ENCODE measurements around the gene AP4B1.
"Not testable (repeated sequence)": the region's sequence is repeated elsewhere in the genome, so short reads cannot be mapped to it uniquely, and the experiment has no call there.

AP4B1 gene

DNA sequence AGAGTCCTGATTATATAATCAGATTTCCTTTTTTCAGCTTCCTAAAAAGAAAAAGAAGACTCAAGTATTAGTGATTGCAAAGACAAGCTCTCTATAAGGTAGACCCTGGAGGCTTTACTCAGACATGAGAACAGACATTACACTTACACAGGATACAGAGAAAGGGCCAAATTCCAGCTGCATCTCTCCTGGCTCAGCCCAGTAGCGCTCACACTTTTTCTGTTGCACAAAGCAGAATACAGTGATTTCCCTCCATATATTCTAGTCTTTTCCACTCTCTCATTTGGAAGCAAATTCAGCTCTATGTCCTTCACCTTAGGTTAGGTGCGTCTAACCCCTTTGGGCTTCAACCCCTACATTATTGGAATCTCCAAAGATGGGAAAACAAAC is 48.2 kb downstream of the AP4B1 start:
- Histone ChIP-seq H3K27ac (ENCODE audit: insufficient read depth in 1 of 2, low read depth in 1 of 2, low read length in 2 of 2, poor library complexity in 1 of 2, severe bottlenecking in 2 of 2) (no peak overlapping the region), H3K27me3 (replicated peaks in 2 of 5; ENCODE audit: control insufficient read depth in 4 of 5, insufficient read depth in 5 of 5, low read length in 4 of 5) (no peaks in the 10 kb centered on the region), H3K36me3 (ENCODE audit: control insufficient read depth in 4 of 4, insufficient read depth in 4 of 4, low read length in 3 of 4) (peaks cover 5 to 32% (median 10%) of the 10 kb centered on the region in 4 experiments), H3K4me3 (ENCODE audit: control insufficient read depth in 1 of 7, extremely low read depth in 1 of 7, insufficient read depth in 4 of 7, low read depth in 2 of 7, low read length in 6 of 7) (no peak overlapping the region), H3K9me3 (ENCODE audit: control extremely low read depth in 1 of 5, control insufficient read depth in 4 of 5, insufficient read depth in 2 of 5, low read depth in 1 of 5, low read length in 4 of 5) (no peaks in the 10 kb centered on the region), H3K4me1 (ENCODE audit: control extremely low read depth in 1 of 4, control insufficient read depth in 4 of 4, insufficient read depth in 4 of 4, low read length in 3 of 4) (peaks cover 18 to 39% (median 29%) of the 10 kb centered on the region in 4 experiments)
- CTCF ChIA-PET, result interaction anchor here (0.9 to 2.3 kb wide), 10 partner anchors 10 to 93 kb away, joined by 3 to 8 read pairs (median 4); no protein-coding TSS in a partner anchor
- POLR2A ChIA-PET, result no interaction called here
- DNase-seq, result no peak
- 100% methylated on average over 1 of the region's 2 CpGs for WGBS (ENCODE audit: insufficient coverage)

DNA sequence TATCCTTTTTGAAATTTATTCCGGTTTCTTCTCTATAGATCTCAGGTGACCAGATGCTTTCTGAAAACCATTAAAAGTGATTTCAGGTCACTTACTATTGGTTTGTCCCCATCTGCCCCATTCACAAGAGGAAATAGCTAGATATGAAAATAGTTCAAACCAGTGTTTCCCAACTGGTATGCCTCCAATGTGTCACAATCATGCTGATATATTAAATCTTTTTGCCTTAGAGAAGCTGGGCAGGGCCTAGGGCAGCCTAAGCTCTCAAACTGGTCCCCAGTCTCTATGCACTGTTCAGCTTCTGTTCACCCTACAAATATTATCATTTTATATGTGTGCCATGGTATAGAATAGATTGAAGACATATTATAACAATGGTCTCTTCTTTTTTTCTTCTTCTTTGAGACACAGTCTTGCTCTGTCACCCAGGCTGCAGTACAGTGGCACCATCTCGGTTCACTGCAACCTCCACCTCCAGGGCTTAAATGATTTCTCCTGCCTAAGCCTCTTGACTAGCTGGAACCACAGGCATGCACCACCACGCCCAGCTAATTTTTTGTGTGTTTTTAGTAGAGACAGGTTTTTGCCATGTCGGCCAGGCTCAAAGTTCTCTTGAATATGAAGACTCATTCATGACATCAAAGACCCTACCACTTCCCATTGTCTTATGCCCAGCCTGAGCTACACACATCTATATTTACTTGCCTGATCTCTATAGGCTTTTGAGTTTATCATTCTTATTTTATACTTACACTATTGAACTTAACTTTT is 48.8 kb downstream of the AP4B1 start:
- no peak overlapping the region for H3K27ac ChIP-seq (ENCODE audit: insufficient read depth in 1 of 2, low read depth in 1 of 2, low read length in 2 of 2, poor library complexity in 1 of 2, severe bottlenecking in 2 of 2)
- peaks cover 5 to 32% (median 10%) of the 10 kb centered on the region in 4 experiments for H3K36me3 ChIP-seq (ENCODE audit: control insufficient read depth in 4 of 4, insufficient read depth in 4 of 4, low read length in 3 of 4)
- peaks cover 18 to 35% (median 28%) of the 10 kb centered on the region in 4 experiments for H3K4me1 ChIP-seq (ENCODE audit: control extremely low read depth in 1 of 4, control insufficient read depth in 4 of 4, insufficient read depth in 4 of 4, low read length in 3 of 4)
- no peak overlapping the region for H3K4me3 ChIP-seq (ENCODE audit: control insufficient read depth in 1 of 7, extremely low read depth in 1 of 7, insufficient read depth in 4 of 7, low read depth in 2 of 7, low read length in 6 of 7)
- H3K27me3 ChIP-seq (replicated peaks in 2 of 5; ENCODE audit: control insufficient read depth in 4 of 5, insufficient read depth in 5 of 5, low read length in 4 of 5), result no peaks in the 10 kb centered on the region
- WGBS (ENCODE audit: insufficient coverage), result 100% methylated on average over 4 of the region's 4 CpGs
- no peak for DNase-seq
- CTCF ChIA-PET, result interaction anchor here (0.9 to 2.3 kb wide), 11 partner anchors 10 to 93 kb away, joined by 3 to 8 read pairs (median 4); no protein-coding TSS in a partner anchor
- H3K9me3 ChIP-seq (ENCODE audit: control extremely low read depth in 1 of 5, control insufficient read depth in 4 of 5, insufficient read depth in 2 of 5, low read depth in 1 of 5, low read length in 4 of 5), result no peaks in the 10 kb centered on the region
- POLR2A ChIA-PET, result no interaction called here

DNA sequence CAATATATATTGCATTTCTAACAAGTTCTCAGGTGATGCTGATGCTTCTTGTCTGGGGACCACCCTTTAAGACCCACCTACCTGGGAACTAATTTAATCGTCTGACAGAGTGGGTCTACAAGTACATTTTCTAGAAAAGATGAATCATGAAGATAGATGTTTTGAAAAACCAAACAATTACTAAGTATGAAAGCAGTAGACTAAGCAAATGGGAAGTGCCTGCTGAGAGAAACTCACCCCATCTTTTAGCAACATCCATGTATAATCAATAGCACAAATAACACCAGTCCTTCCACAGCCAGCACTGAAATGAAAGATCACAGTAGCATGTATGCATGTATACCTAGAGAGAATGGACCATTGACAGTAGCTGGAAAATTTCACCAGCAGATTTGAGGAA is 50.4 kb downstream of the AP4B1 start:
- Histone ChIP-seq H3K4me3 (ENCODE audit: control insufficient read depth in 1 of 7, extremely low read depth in 1 of 7, insufficient read depth in 4 of 7, low read depth in 2 of 7, low read length in 6 of 7) (no peak overlapping the region), H3K27me3 (replicated peaks in 2 of 5; ENCODE audit: control insufficient read depth in 4 of 5, insufficient read depth in 5 of 5, low read length in 4 of 5) (no peaks in the 10 kb centered on the region), H3K9me3 (ENCODE audit: control extremely low read depth in 1 of 5, control insufficient read depth in 4 of 5, insufficient read depth in 2 of 5, low read depth in 1 of 5, low read length in 4 of 5) (no peaks in the 10 kb centered on the region), H3K4me1 (ENCODE audit: control extremely low read depth in 1 of 4, control insufficient read depth in 4 of 4, insufficient read depth in 4 of 4, low read length in 3 of 4) (peaks cover 12 to 20% (median 17%) of the 10 kb centered on the region in 4 experiments), H3K27ac (ENCODE audit: insufficient read depth in 1 of 2, low read depth in 1 of 2, low read length in 2 of 2, poor library complexity in 1 of 2, severe bottlenecking in 2 of 2) (no peak overlapping the region), H3K36me3 (ENCODE audit: control insufficient read depth in 4 of 4, insufficient read depth in 4 of 4, low read length in 3 of 4) (peaks cover 5 to 32% (median 10%) of the 10 kb centered on the region in 4 experiments)
- no peak for DNase-seq
- no CpG with 5 or more reads among the region's 1 CpG for WGBS (ENCODE audit: insufficient coverage)
- POLR2A ChIA-PET, result no interaction called here
- CTCF ChIA-PET, result no interaction called here

DNA sequence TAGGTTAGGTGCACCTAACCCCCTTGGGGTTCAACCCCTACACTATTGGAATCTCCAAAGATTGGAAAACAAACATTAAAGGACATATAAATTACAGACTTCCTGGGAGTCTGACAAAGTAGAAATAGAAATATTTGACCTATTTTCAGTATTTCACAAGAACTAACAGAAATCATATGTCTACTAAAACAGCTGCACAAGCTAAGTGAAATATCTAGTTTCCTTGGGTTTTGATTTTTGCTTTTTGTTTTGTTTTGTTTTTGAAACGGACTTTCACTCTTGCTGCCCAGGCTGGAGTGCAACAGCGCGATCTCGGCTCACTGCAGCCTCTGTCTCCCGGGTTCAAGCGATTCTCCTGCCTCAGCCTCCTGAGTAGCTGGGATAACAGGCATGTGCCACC is 51.9 kb downstream of the AP4B1 start:
- H3K36me3 ChIP-seq (ENCODE audit: control insufficient read depth in 4 of 4, insufficient read depth in 4 of 4, low read length in 3 of 4), result peaks cover 5 to 37% (median 10%) of the 10 kb centered on the region in 4 experiments
- 91% methylated on average over 6 of the region's 6 CpGs for WGBS (ENCODE audit: insufficient coverage)
- H3K4me1 ChIP-seq (ENCODE audit: control extremely low read depth in 1 of 4, control insufficient read depth in 4 of 4, insufficient read depth in 4 of 4, low read length in 3 of 4); H3K27me3 ChIP-seq (replicated peaks in 2 of 5; ENCODE audit: control insufficient read depth in 4 of 5, insufficient read depth in 5 of 5, low read length in 4 of 5); H3K4me3 ChIP-seq (ENCODE audit: control insufficient read depth in 1 of 7, extremely low read depth in 1 of 7, insufficient read depth in 4 of 7, low read depth in 2 of 7, low read length in 6 of 7); POLR2A ChIA-PET; DNase-seq; H3K27ac ChIP-seq (ENCODE audit: insufficient read depth in 1 of 2, low read depth in 1 of 2, low read length in 2 of 2, poor library complexity in 1 of 2, severe bottlenecking in 2 of 2); CTCF ChIA-PET; H3K9me3 ChIP-seq (ENCODE audit: control extremely low read depth in 1 of 5, control insufficient read depth in 4 of 5, insufficient read depth in 2 of 5, low read depth in 1 of 5, low read length in 4 of 5): not testable (repeated sequence)

DNA sequence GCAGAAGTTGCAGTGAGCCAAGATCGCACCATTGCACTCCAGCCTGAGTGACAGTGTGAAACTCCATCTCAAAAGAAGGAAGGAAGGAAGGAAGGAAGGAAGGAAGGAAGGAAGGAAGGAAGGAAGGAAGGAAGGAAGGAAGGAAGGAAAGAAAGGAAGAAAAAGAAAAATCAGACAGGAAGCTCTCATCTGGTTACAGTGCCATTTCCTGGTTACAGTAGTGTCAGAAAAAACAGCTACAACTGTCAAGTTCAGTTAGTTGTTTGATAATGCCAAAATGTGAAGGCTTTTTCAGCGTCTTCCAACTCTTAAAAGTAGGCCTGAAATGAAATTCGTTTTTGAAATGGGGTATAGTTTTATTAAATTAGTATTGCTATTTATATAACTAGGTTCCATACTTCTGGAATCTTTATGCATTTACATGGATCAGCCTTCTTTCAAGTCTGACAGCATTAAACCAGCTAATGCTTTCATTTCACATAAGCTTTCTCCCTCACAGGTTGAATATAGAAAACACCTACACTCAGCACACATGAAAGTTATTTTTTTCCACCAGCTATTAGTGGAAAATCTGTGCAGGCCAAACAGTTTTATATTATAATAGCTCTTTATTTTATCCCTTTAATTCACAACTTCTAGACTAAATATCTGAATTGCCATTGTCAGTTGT is 54.3 kb downstream of the AP4B1 start:
- ChIA-PET CTCF (interaction anchor here (0.7 to 1.3 kb wide), 7 partner anchors 10 to 122 kb away, joined by 3 to 6 read pairs (median 4); partner anchors contain the start of gene AP4B1), POLR2A (interaction anchor here (0.7 kb wide), 1 partner anchor 8 kb away, joined by 3 read pairs; no protein-coding TSS in a partner anchor)
- no peak for DNase-seq
- H3K4me3 ChIP-seq (ENCODE audit: control insufficient read depth in 1 of 7, extremely low read depth in 1 of 7, insufficient read depth in 4 of 7, low read depth in 2 of 7, low read length in 6 of 7), result no peak overlapping the region
- no peak overlapping the region for H3K27ac ChIP-seq (ENCODE audit: insufficient read depth in 1 of 2, low read depth in 1 of 2, low read length in 2 of 2, poor library complexity in 1 of 2, severe bottlenecking in 2 of 2)
- H3K4me1 ChIP-seq (ENCODE audit: control extremely low read depth in 1 of 4, control insufficient read depth in 4 of 4, insufficient read depth in 4 of 4, low read length in 3 of 4), result no peaks in the 10 kb centered on the region
- no CpG with 5 or more reads among the region's 3 CpGs for WGBS (ENCODE audit: insufficient coverage)
- peaks cover 0 to 3% (median 0%) of the 10 kb centered on the region in 5 experiments for H3K9me3 ChIP-seq (ENCODE audit: control extremely low read depth in 1 of 5, control insufficient read depth in 4 of 5, insufficient read depth in 2 of 5, low read depth in 1 of 5, low read length in 4 of 5)
- no peaks in the 10 kb centered on the region for H3K27me3 ChIP-seq (replicated peaks in 2 of 5; ENCODE audit: control insufficient read depth in 4 of 5, insufficient read depth in 5 of 5, low read length in 4 of 5)
- peaks cover 2 to 26% (median 16%) of the 10 kb centered on the region in 4 experiments for H3K36me3 ChIP-seq (ENCODE audit: control insufficient read depth in 4 of 4, insufficient read depth in 4 of 4, low read length in 3 of 4)

DNA sequence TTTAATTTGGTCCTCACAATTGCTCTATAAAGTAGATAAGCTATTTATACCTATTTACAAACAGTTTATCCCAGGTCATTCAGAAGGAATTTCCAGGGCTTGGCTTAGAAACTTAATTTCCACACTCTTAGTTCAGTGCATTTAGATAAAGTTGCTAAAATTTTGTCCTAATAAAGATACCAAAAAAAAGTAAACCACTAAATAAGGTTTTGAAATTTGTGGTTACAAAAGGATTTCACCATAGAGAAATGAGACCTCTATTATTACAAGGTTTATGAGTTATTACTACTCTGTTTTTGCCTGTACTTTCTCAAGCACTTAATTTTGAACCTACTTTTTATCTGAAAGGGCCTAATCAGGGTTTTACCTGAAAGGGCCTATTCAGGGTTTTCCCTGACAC is 55.5 kb downstream of the AP4B1 start:
- peaks cover 2 to 15% (median 10%) of the 10 kb centered on the region in 4 experiments for H3K36me3 ChIP-seq (ENCODE audit: control insufficient read depth in 4 of 4, insufficient read depth in 4 of 4, low read length in 3 of 4)
- no peaks in the 10 kb centered on the region for H3K4me1 ChIP-seq (ENCODE audit: control extremely low read depth in 1 of 4, control insufficient read depth in 4 of 4, insufficient read depth in 4 of 4, low read length in 3 of 4)
- ChIA-PET POLR2A (no interaction called here), CTCF (interaction anchor here (0.5 to 1.3 kb wide), 2 partner anchors 80 to 94 kb away, joined by 3 read pairs; partner anchors contain the start of gene HIPK1)
- no peak overlapping the region for H3K27ac ChIP-seq (ENCODE audit: insufficient read depth in 1 of 2, low read depth in 1 of 2, low read length in 2 of 2, poor library complexity in 1 of 2, severe bottlenecking in 2 of 2)
- peak in 1 of 3 donors; percentile 32 for DNase-seq
- H3K27me3 ChIP-seq (replicated peaks in 2 of 5; ENCODE audit: control insufficient read depth in 4 of 5, insufficient read depth in 5 of 5, low read length in 4 of 5), result no peaks in the 10 kb centered on the region
- no peak overlapping the region for H3K4me3 ChIP-seq (ENCODE audit: control insufficient read depth in 1 of 7, extremely low read depth in 1 of 7, insufficient read depth in 4 of 7, low read depth in 2 of 7, low read length in 6 of 7)
- H3K9me3 ChIP-seq (ENCODE audit: control extremely low read depth in 1 of 5, control insufficient read depth in 4 of 5, insufficient read depth in 2 of 5, low read depth in 1 of 5, low read length in 4 of 5), result peaks cover 0 to 3% (median 0%) of the 10 kb centered on the region in 5 experiments

All from common myeloid progenitor, CD34-positive (primary cell).